ENCODE data around the gene ASB1.
"Not testable (repeated sequence)": the region's sequence is repeated elsewhere in the genome, so short reads cannot be mapped to it uniquely, and the experiment has no call there.

Gene ASB1

GRCh38 chr2:238441262-238442114 is 14.8 kb downstream of the ASB1 start:
- DNase-seq (ENCODE audit: low read depth, low spot score), result no peak
- H3K27ac ChIP-seq, result peak overlapping the region; percentile 100

GRCh38 chr2:238442257-238442656 is 15.5 kb downstream of the ASB1 start:
- H3K27ac ChIP-seq, result peak overlapping the region; percentile 100

GRCh38 chr2:238444242-238444641 is 17.5 kb downstream of the ASB1 start:
- peak overlapping the region; percentile 100 for H3K27ac ChIP-seq
- DNase-seq (ENCODE audit: low read depth, low spot score), result no peak

More at GRCh38 chr2:238442257-238442656, 15.5 kb downstream of the ASB1 start:
- not testable (repeated sequence) for DNase-seq (ENCODE audit: low read depth, low spot score)

GRCh38 chr2:238445409-238446190 is 18.9 kb downstream of the ASB1 start:
- no peak for DNase-seq (ENCODE audit: low read depth, low spot score)

GRCh38 chr2:238446371-238446770 is 19.6 kb downstream of the ASB1 start:
- peak overlapping the region; percentile 100 for H3K27ac ChIP-seq
- no peak for DNase-seq (ENCODE audit: low read depth, low spot score)

More at GRCh38 chr2:238445409-238446190, 18.9 kb downstream of the ASB1 start:
- H3K27ac ChIP-seq, result peak overlapping the region; percentile 100

- no peak for DNase-seq (ENCODE audit: low read depth, low spot score)
- peak overlapping the region; percentile 17 for H3K27ac ChIP-seq
Observed at GRCh38 chr2:238448031-238448955, 21.6 kb downstream of the ASB1 start.

GRCh38 chr2:238449241-238449640 is 22.5 kb downstream of the ASB1 start:
- DNase-seq (ENCODE audit: low read depth, low spot score), result no peak
- H3K27ac ChIP-seq, result peak overlapping the region; percentile 17

- DNase-seq (ENCODE audit: low read depth, low spot score), result no peak
- no peak overlapping the region for H3K27ac ChIP-seq
Observed at GRCh38 chr2:238449909-238450417, 23.2 kb downstream of the ASB1 start.

- no peak overlapping the region for H3K27ac ChIP-seq
Observed at GRCh38 chr2:238450440-238450861, 23.7 kb downstream of the ASB1 start.

GRCh38 chr2:238453842-238454241 is 27.1 kb downstream of the ASB1 start:
- no peak for DNase-seq (ENCODE audit: low read depth, low spot score)
- peak overlapping the region; percentile 40 for H3K27ac ChIP-seq

More at GRCh38 chr2:238450440-238450861, 23.7 kb downstream of the ASB1 start:
- no peak for DNase-seq (ENCODE audit: low read depth, low spot score)

- no peak for DNase-seq (ENCODE audit: low read depth, low spot score)
- H3K27ac ChIP-seq, result no peak overlapping the region
Observed at GRCh38 chr2:238456449-238456848, 29.7 kb downstream of the ASB1 start.

- no peak for DNase-seq (ENCODE audit: low read depth, low spot score)
- no peak overlapping the region for H3K27ac ChIP-seq
Observed at GRCh38 chr2:238456970-238457926, 30.5 kb downstream of the ASB1 start.

- no peak overlapping the region for H3K27ac ChIP-seq
- DNase-seq (ENCODE audit: low read depth, low spot score), result no peak
Observed at GRCh38 chr2:238457927-238458324, 31.2 kb downstream of the ASB1 start.

GRCh38 chr2:238458651-238459050 is 31.9 kb downstream of the ASB1 start:
- no peak overlapping the region for H3K27ac ChIP-seq
- no peak for DNase-seq (ENCODE audit: low read depth, low spot score)

GRCh38 chr2:238459081-238459629 is 32.4 kb downstream of the ASB1 start:
- DNase-seq (ENCODE audit: low read depth, low spot score), result no peak
- H3K27ac ChIP-seq, result no peak overlapping the region

GRCh38 chr2:238461051-238461450 is 34.3 kb downstream of the ASB1 start:
- DNase-seq (ENCODE audit: low read depth, low spot score), result no peak
- no peak overlapping the region for H3K27ac ChIP-seq

GRCh38 chr2:238461491-238461890 is 34.8 kb downstream of the ASB1 start:
- no peak for DNase-seq (ENCODE audit: low read depth, low spot score)

GRCh38 chr2:238461916-238462315 is 35.2 kb downstream of the ASB1 start:
- no peak overlapping the region for H3K27ac ChIP-seq
- DNase-seq (ENCODE audit: low read depth, low spot score), result no peak

More at GRCh38 chr2:238461491-238461890, 34.8 kb downstream of the ASB1 start:
- no peak overlapping the region for H3K27ac ChIP-seq

Data from epithelial cell of prostate (primary cell).